Activated CD4-positive, alpha-beta T cell treated with anti-CD3 and anti-CD28 coated beads, Interleukin-2, amount 10 ng/mL, durations not matched to agents 7 days and 5 days (primary cell): ENCODE measurements around the gene SAV1. TPM values are rescaled to one million over a fixed set of nuclear protein-coding genes. Genes with fewer than 3 reads are reported as not detected.

Experiments
- CTCF ChIA-PET: fragments of 350-600 bp; sonication (Branson Sonifier 250); formaldehyde crosslinking; loops from one replicate; lab custom pipeline; 2021; ENCODE audit warnings: antibody characterized with exemption; lab: Charles Lee
- POLR2A ChIA-PET: fragments of 350-600 bp; sonication (Branson Sonifier 250); formaldehyde crosslinking; loops from one replicate; lab custom pipeline; 2021; ENCODE audit warnings: antibody characterized with exemption; lab: Charles Lee
- DNase-seq: peaks from one replicate; pipeline ENCODE4 v3.0.0-alpha.2; 2020
- H3K27ac Mint-ChIP-seq: one replicate; pipeline ENCODE4 v1.8.0; 2021; ENCODE audit warnings: mild to moderate bottlenecking, moderate library complexity, mixed read lengths
- H3K27me3 Mint-ChIP-seq: one replicate; pipeline ENCODE4 v1.8.0; 2021; ENCODE audit warnings: mixed read lengths
- H3K36me3 Mint-ChIP-seq: one replicate; pipeline ENCODE4 v1.8.0; 2021; ENCODE audit warnings: low read depth, mixed read lengths
- H3K4me1 Mint-ChIP-seq: one replicate; pipeline ENCODE4 v1.8.0; 2021; ENCODE audit warnings: mixed read lengths
- H3K4me3 Mint-ChIP-seq: one replicate; pipeline ENCODE4 v1.8.0; 2021; ENCODE audit warnings: mild to moderate bottlenecking, moderate library complexity, mixed read lengths
- H3K9me3 Mint-ChIP-seq: one replicate; pipeline ENCODE4 v1.8.0; 2021; ENCODE audit warnings: mixed read lengths
- total RNA-seq, 2 experiments: library from RNA; stranded (reverse); gene quantifications; one replicate each; pipeline ENCODE4 v1.2.3, GENCODE V29; 2021

Gene SAV1
- total RNA-seq, 2 experiments from 2014 or later: 3.4 to 3.9 TPM

- Mint-ChIP-seq H3K27ac (no peak overlapping the region), H3K4me1 (no peaks in the 10 kb centered on the region), H3K36me3 (no peaks in the 10 kb centered on the region), H3K27me3 (no peaks in the 10 kb centered on the region), H3K4me3 (no peak overlapping the region), H3K9me3 (no peaks in the 10 kb centered on the region)
- POLR2A ChIA-PET: interaction anchor here (0.5 kb wide), 1 partner anchor 16 kb away, joined by 4 read pairs; no protein-coding TSS in a partner anchor
- CTCF ChIA-PET: interaction anchor here (1.1 kb wide), 1 partner anchor 982 kb away, joined by 3 read pairs; no protein-coding TSS in a partner anchor
- no peak for DNase-seq
Observed at GRCh38 chr14:50616275-50616674, 51.8 kb downstream of the SAV1 start.

- ChIA-PET POLR2A (no interaction called here), CTCF (no interaction called here)
- Mint-ChIP-seq H3K36me3 (no peaks in the 10 kb centered on the region), H3K27ac (no peak overlapping the region), H3K4me1 (no peaks in the 10 kb centered on the region), H3K9me3 (no peaks in the 10 kb centered on the region), H3K27me3 (no peaks in the 10 kb centered on the region), H3K4me3 (no peak overlapping the region)
- no peak for DNase-seq
Observed at GRCh38 chr14:50615552-50615951, 52.6 kb downstream of the SAV1 start.

GRCh38 chr14:50615056-50615455 lies 53.0 kb downstream of the SAV1 start:
- Mint-ChIP-seq H3K27ac (no peak overlapping the region), H3K9me3 (no peaks in the 10 kb centered on the region), H3K4me1 (no peaks in the 10 kb centered on the region), H3K4me3 (no peak overlapping the region), H3K27me3 (no peaks in the 10 kb centered on the region), H3K36me3 (no peaks in the 10 kb centered on the region)
- no peak for DNase-seq
- ChIA-PET CTCF (no interaction called here), POLR2A (no interaction called here)

GRCh38 chr14:50612806-50613205 lies 55.3 kb downstream of the SAV1 start:
- no peak for DNase-seq
- H3K27me3 Mint-ChIP-seq: peaks cover 1% of the 10 kb centered on the region
- ChIA-PET CTCF (interaction anchor here (0.7 to 0.8 kb wide), 2 partner anchors 11 to 279 kb away, joined by 3 read pairs; no protein-coding TSS in a partner anchor), POLR2A (no interaction called here)
- H3K4me3 Mint-ChIP-seq: no peak overlapping the region
- H3K9me3 Mint-ChIP-seq: no peaks in the 10 kb centered on the region
- H3K36me3 Mint-ChIP-seq: no peaks in the 10 kb centered on the region
- H3K4me1 Mint-ChIP-seq: no peaks in the 10 kb centered on the region
- H3K27ac Mint-ChIP-seq: no peak overlapping the region

- Mint-ChIP-seq H3K27me3 (peaks cover 3% of the 10 kb centered on the region), H3K27ac (no peak overlapping the region), H3K4me1 (no peaks in the 10 kb centered on the region), H3K4me3 (no peak overlapping the region), H3K36me3 (no peaks in the 10 kb centered on the region), H3K9me3 (no peaks in the 10 kb centered on the region)
- POLR2A ChIA-PET: no interaction called here
- DNase-seq: no peak
- CTCF ChIA-PET: no interaction called here
Observed at GRCh38 chr14:50610465-50610864, 57.6 kb downstream of the SAV1 start.

- ChIA-PET CTCF (interaction anchor here (1.4 kb wide), 1 partner anchor 26 kb away, joined by 3 read pairs; no protein-coding TSS in a partner anchor), POLR2A (no interaction called here)
- no peak for DNase-seq
- Mint-ChIP-seq H3K36me3 (no peaks in the 10 kb centered on the region), H3K4me3 (no peak overlapping the region), H3K27ac (no peak overlapping the region), H3K4me1 (no peaks in the 10 kb centered on the region), H3K27me3 (peaks cover 3% of the 10 kb centered on the region), H3K9me3 (no peaks in the 10 kb centered on the region)
Observed at GRCh38 chr14:50608302-50608851, 59.7 kb downstream of the SAV1 start.

- H3K9me3 Mint-ChIP-seq: no peaks in the 10 kb centered on the region
- H3K36me3 Mint-ChIP-seq: no peaks in the 10 kb centered on the region
- H3K4me1 Mint-ChIP-seq: no peaks in the 10 kb centered on the region
- H3K27ac Mint-ChIP-seq: no peak overlapping the region
- ChIA-PET POLR2A (no interaction called here), CTCF (interaction anchor here (0.8 to 1.4 kb wide), 2 partner anchors 13 to 26 kb away, joined by 3 read pairs; no protein-coding TSS in a partner anchor)
- H3K4me3 Mint-ChIP-seq: no peak overlapping the region
- DNase-seq: no peak
- H3K27me3 Mint-ChIP-seq: peaks cover 3% of the 10 kb centered on the region
Observed at GRCh38 chr14:50607761-50608160, 60.3 kb downstream of the SAV1 start.

- Mint-ChIP-seq H3K27ac (no peak overlapping the region), H3K4me3 (no peak overlapping the region), H3K36me3 (no peaks in the 10 kb centered on the region), H3K4me1 (no peaks in the 10 kb centered on the region), H3K27me3 (peaks cover 3% of the 10 kb centered on the region), H3K9me3 (no peaks in the 10 kb centered on the region)
- DNase-seq: no peak
- ChIA-PET CTCF (interaction anchor here (0.8 to 1.4 kb wide), 2 partner anchors 14 to 27 kb away, joined by 3 read pairs; no protein-coding TSS in a partner anchor), POLR2A (no interaction called here)
Observed at GRCh38 chr14:50607181-50607580, 60.9 kb downstream of the SAV1 start.

GRCh38 chr14:50606468-50606867 lies 61.6 kb downstream of the SAV1 start:
- ChIA-PET POLR2A (no interaction called here), CTCF (interaction anchor here (1.0 to 1.1 kb wide), 3 partner anchors 16 to 171 kb away, joined by 3 to 4 read pairs (median 3); no protein-coding TSS in a partner anchor)
- no peak for DNase-seq
- peaks cover 3% of the 10 kb centered on the region for H3K27me3 Mint-ChIP-seq
- no peaks in the 10 kb centered on the region for H3K4me1 Mint-ChIP-seq
- no peak overlapping the region for H3K27ac Mint-ChIP-seq
- no peak overlapping the region for H3K4me3 Mint-ChIP-seq
- H3K36me3 Mint-ChIP-seq: no peaks in the 10 kb centered on the region
- no peaks in the 10 kb centered on the region for H3K9me3 Mint-ChIP-seq

GRCh38 chr14:50605766-50606165 lies 62.3 kb downstream of the SAV1 start:
- no peak overlapping the region for H3K27ac Mint-ChIP-seq
- DNase-seq: no peak
- no peaks in the 10 kb centered on the region for H3K9me3 Mint-ChIP-seq
- ChIA-PET CTCF (interaction anchor here (1.0 to 1.1 kb wide), 4 partner anchors 16 to 255 kb away, joined by 3 to 4 read pairs (median 3); no protein-coding TSS in a partner anchor), POLR2A (no interaction called here)
- H3K4me1 Mint-ChIP-seq: no peaks in the 10 kb centered on the region
- H3K36me3 Mint-ChIP-seq: no peaks in the 10 kb centered on the region
- H3K27me3 Mint-ChIP-seq: peaks cover 3% of the 10 kb centered on the region
- H3K4me3 Mint-ChIP-seq: no peak overlapping the region

- POLR2A ChIA-PET: no interaction called here
- DNase-seq: no peak
- CTCF ChIA-PET: interaction anchor here (0.7 kb wide), 1 partner anchor 174 kb away, joined by 3 read pairs; no protein-coding TSS in a partner anchor
- Mint-ChIP-seq H3K4me1 (peaks cover 2% of the 10 kb centered on the region), H3K27ac (no peak overlapping the region), H3K27me3 (peaks cover 2% of the 10 kb centered on the region), H3K4me3 (no peak overlapping the region), H3K9me3 (no peaks in the 10 kb centered on the region), H3K36me3 (no peaks in the 10 kb centered on the region)
Observed at GRCh38 chr14:50603565-50603964, 64.5 kb downstream of the SAV1 start.

GRCh38 chr14:50602035-50602434 lies 66.1 kb downstream of the SAV1 start:
- Mint-ChIP-seq H3K36me3 (no peaks in the 10 kb centered on the region), H3K27me3 (peaks cover 2% of the 10 kb centered on the region), H3K9me3 (no peaks in the 10 kb centered on the region), H3K4me1 (peaks cover 2% of the 10 kb centered on the region), H3K27ac (no peak overlapping the region), H3K4me3 (no peak overlapping the region)
- DNase-seq: no peak
- ChIA-PET POLR2A (no interaction called here), CTCF (interaction anchor here (1.0 kb wide), 1 partner anchor 10 kb away, joined by 3 read pairs; no protein-coding TSS in a partner anchor)

GRCh38 chr14:50601394-50601793 lies 66.7 kb downstream of the SAV1 start:
- POLR2A ChIA-PET: no interaction called here
- Mint-ChIP-seq H3K4me1 (peaks cover 2% of the 10 kb centered on the region), H3K9me3 (no peaks in the 10 kb centered on the region), H3K27me3 (peaks cover 2% of the 10 kb centered on the region), H3K27ac (no peak overlapping the region), H3K4me3 (no peak overlapping the region), H3K36me3 (no peaks in the 10 kb centered on the region)
- DNase-seq: no peak
- CTCF ChIA-PET: interaction anchor here (1.0 kb wide), 1 partner anchor 11 kb away, joined by 3 read pairs; no protein-coding TSS in a partner anchor
